HG03442 (cell line): Measurements from ENCODE around the gene GNRHR.
A peak's percentile ranks its signal among the peaks of the same experiment; 100 is the strongest.
"Not testable (repeated sequence)": the region's sequence is repeated elsewhere in the genome, so short reads cannot be mapped to it uniquely, and the experiment has no call there.

Source experiments
- ATAC-seq: cut with Tn5 transposase; IDR thresholded peaks from one replicate; pipeline ENCODE4 v1.9.1; 2021; ENCODE audit warnings: mild to moderate bottlenecking, moderate library complexity; ENCODE audit not compliant: unreplicated experiment

GNRHR gene

GRCh38 chr4:67727124-67727850, 26.9 kb downstream of the GNRHR start:
- ATAC-seq = no peak

GRCh38 chr4:67725981-67726380, 28.2 kb downstream of the GNRHR start:
- no peak for ATAC-seq

GRCh38 chr4:67725132-67725531, 29.1 kb downstream of the GNRHR start:
- ATAC-seq = no peak

GRCh38 chr4:67723949-67724348, 30.2 kb downstream of the GNRHR start:
- ATAC-seq = no peak

- no peak for ATAC-seq
These were observed 30.8 kb downstream of the GNRHR start for GRCh38 chr4:67723341-67723740.

- no peak for ATAC-seq
These were observed 32.2 kb downstream of the GNRHR start for GRCh38 chr4:67721770-67722597.

- no peak for ATAC-seq
These were observed 32.8 kb downstream of the GNRHR start for GRCh38 chr4:67721315-67721769.

- no peak for ATAC-seq
These were observed 34.1 kb downstream of the GNRHR start for GRCh38 chr4:67719953-67720617.

GRCh38 chr4:67718848-67719247, 35.3 kb downstream of the GNRHR start:
- ATAC-seq = no peak

- ATAC-seq = no peak
These were observed 36.6 kb downstream of the GNRHR start for GRCh38 chr4:67717586-67717985.

GRCh38 chr4:67714955-67715354, 39.2 kb downstream of the GNRHR start:
- ATAC-seq = no peak

- ATAC-seq = peak; percentile 78
These were observed 40.0 kb downstream of the GNRHR start for GRCh38 chr4:67714248-67714583.

- no peak for ATAC-seq
These were observed 40.5 kb downstream of the GNRHR start for GRCh38 chr4:67713529-67714247.

GRCh38 chr4:67712650-67713528, 41.3 kb downstream of the GNRHR start:
- ATAC-seq = no peak

- ATAC-seq = no peak
These were observed 42.1 kb downstream of the GNRHR start for GRCh38 chr4:67712000-67712625.

GRCh38 chr4:67706682-67707081, 47.5 kb downstream of the GNRHR start:
- ATAC-seq = not testable (repeated sequence)

- no peak for ATAC-seq
These were observed 49.3 kb downstream of the GNRHR start for GRCh38 chr4:67704843-67705242.

GRCh38 chr4:67702166-67702565, 52.0 kb downstream of the GNRHR start:
- no peak for ATAC-seq

GRCh38 chr4:67701517-67701850, 52.7 kb downstream of the GNRHR start:
- no peak for ATAC-seq
